ENCODE results near the gene PTPRK. TPM values are rescaled to one million over a fixed set of nuclear protein-coding genes. Genes with fewer than 3 reads are reported as not detected.

Gene PTPRK
- total and polyA plus RNA-seq, 2 of the 8 experiments (the other 6 are each of a cell fraction or from before 2014, with no cell fraction given) = 11.4 to 47.3 TPM

DNA sequence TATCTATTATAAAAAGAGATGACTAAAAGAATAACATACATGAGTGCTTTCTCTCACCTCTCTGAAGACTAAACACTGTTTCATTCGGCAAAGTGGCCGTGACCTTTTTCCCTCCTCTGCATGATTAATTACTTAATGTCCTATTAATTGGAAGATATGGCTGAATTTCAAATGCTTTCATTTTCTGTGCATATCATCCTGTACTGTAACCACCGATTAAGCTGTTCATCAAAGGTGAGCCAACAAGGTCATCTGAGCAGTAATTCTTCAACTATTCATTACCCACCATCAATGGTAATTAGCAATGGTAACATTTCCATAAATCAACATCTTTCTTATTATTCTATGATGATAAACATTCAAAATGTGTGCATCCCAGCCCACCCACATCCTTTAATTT, 125.2 kb downstream of the PTPRK start:
- Histone ChIP-seq H2BK120ac (replicated peaks; ENCODE audit: low read depth, low read length) (no peak overlapping the region), H2AK5ac (ENCODE audit: low read depth, low read length) (no peak overlapping the region), H3K27me3 (replicated peaks in 1 of 4; ENCODE audit: control insufficient read depth in 3 of 4, extremely low read depth in 1 of 4, insufficient read depth in 3 of 4, low read length in 3 of 4) (no peaks in the 10 kb centered on the region), H3K23ac (ENCODE audit: insufficient read length) (no peak overlapping the region), H3K79me1 (ENCODE audit: low read depth, low read length) (no peaks in the 10 kb centered on the region), H3K9ac (replicated peaks in 1 of 4; ENCODE audit: extremely low read depth in 1 of 4, low read depth in 3 of 4, low read length in 3 of 4) (no peak overlapping the region), H2BK12ac (ENCODE audit: low read depth, low read length) (no peak overlapping the region), H3K79me2 (ENCODE audit: control insufficient read depth in 1 of 2, insufficient read depth in 2 of 2, low read length in 2 of 2) (peaks cover 0 to 4% of the 10 kb centered on the region in 2 experiments; a peak in 1 of 4 replicates), H4K8ac (ENCODE audit: extremely low read depth, insufficient read depth, low read length) (no peak overlapping the region), H3K36me3 (ENCODE audit: control insufficient read depth in 2 of 4, insufficient read depth in 4 of 4, low read length in 3 of 4) (peaks cover 0 to 5% (median 0%) of the 10 kb centered on the region in 4 experiments; a peak in 1 of 8 replicates), H3K18ac (ENCODE audit: extremely low read depth, low read length) (no peak overlapping the region), H4K20me1 (replicated peaks in 1 of 2; ENCODE audit: control insufficient read depth in 1 of 2, insufficient read depth in 2 of 2, low read length in 2 of 2) (peaks cover 0 to 2% of the 10 kb centered on the region in 2 experiments), H3K4me3 (ENCODE audit: extremely low read depth in 1 of 4, insufficient read depth in 2 of 4, low read depth in 3 of 4, low read length in 4 of 4) (no peak overlapping the region), H3K23me2 (ENCODE audit: low read depth, low read length) (no peaks in the 10 kb centered on the region), H4K5ac (ENCODE audit: insufficient read length, low read depth, low read length) (no peak overlapping the region), H3K4me1 (replicated peaks in 1 of 4; ENCODE audit: control insufficient read depth in 3 of 4, insufficient read depth in 4 of 4, low read length in 3 of 4) (no peaks in the 10 kb centered on the region), H2BK20ac (ENCODE audit: low read length) (no peak overlapping the region), H3K4ac (replicated peaks; ENCODE audit: insufficient read length, low read depth, low read length) (no peak overlapping the region), H2BK15ac (ENCODE audit: low read length) (no peak overlapping the region), H3K56ac (replicated peaks; ENCODE audit: insufficient read length, low read depth, low read length) (no peak overlapping the region), H2BK5ac (ENCODE audit: low read depth, low read length) (no peak overlapping the region), H2AFZ (ENCODE audit: low read length) (no peak overlapping the region), H3K9me3 (ENCODE audit: insufficient read depth in 2 of 2, low read depth in 1 of 2, low read length in 1 of 2) (no peaks in the 10 kb centered on the region), H4K91ac (replicated peaks; ENCODE audit: insufficient read length, low read length) (no peak overlapping the region), H3K14ac (ENCODE audit: insufficient read length) (no peak overlapping the region), H3K27ac (ENCODE audit: low read depth, low read length) (no peak overlapping the region), H3K4me2 (ENCODE audit: insufficient read depth in 1 of 2, low read depth in 2 of 2, low read length in 2 of 2) (no peak overlapping the region)
- ChIA-PET POLR2A (ENCODE audit: partially characterized antibody) (no interaction called here), CTCF (ENCODE audit: partially characterized antibody) (no interaction called here)
- WGBS, 2 experiments (ENCODE audit: extremely low coverage in 1 of 2, insufficient coverage in 1 of 2, insufficient read length in 1 of 2, insufficient replicate concordance in 2 of 2, low coverage in 1 of 2, low lambda C conversion rate in 2 of 2, missing lambda C conversion rate in 1 of 2) = 85% methylated on average over 3 of the region's 3 CpGs; no CpG with 5 or more reads in 1 of the 2 experiments
- TF ChIP-seq RXRA (IDR thresholded peaks at IDR 0.05; ENCODE audit: insufficient read depth, low read depth, low read length) = no peak
- TF ChIP-seq, protein P1, sequence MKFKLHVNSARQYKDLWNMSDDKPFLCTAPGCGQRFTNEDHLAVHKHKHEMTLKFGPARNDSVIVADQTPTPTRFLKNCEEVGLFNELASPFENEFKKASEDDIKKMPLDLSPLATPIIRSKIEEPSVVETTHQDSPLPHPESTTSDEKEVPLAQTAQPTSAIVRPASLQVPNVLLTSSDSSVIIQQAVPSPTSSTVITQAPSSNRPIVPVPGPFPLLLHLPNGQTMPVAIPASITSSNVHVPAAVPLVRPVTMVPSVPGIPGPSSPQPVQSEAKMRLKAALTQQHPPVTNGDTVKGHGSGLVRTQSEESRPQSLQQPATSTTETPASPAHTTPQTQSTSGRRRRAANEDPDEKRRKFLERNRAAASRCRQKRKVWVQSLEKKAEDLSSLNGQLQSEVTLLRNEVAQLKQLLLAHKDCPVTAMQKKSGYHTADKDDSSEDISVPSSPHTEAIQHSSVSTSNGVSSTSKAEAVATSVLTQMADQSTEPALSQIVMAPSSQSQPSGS (IDR thresholded peaks at IDR 0.05; ENCODE audit: low read length) = no peak
- no peak for TF ChIP-seq GABPA (IDR thresholded peaks at IDR 0.05; ENCODE audit: borderline replicate concordance, insufficient read depth, low read length)
- no peak for TF ChIP-seq TCF12 (IDR thresholded peaks at IDR 0.05; ENCODE audit: low read depth, low read length)
- no peak for TF ChIP-seq BACH1 (IDR thresholded peaks at IDR 0.05; ENCODE audit: low read length)
- no peak for TF ChIP-seq BCL11A (IDR thresholded peaks at IDR 0.05; ENCODE audit: low read depth in 2 of 2, low read length in 2 of 2)
- no peak for TF ChIP-seq CHD2 (IDR thresholded peaks at IDR 0.05; ENCODE audit: low read length)
- TF ChIP-seq RAD21 (IDR thresholded peaks at IDR 0.05 in 1 of 2, conservative IDR thresholded peaks at IDR 0.05 in 1 of 2; ENCODE audit: low read depth in 2 of 2, low read length in 2 of 2) = no peak
- no peak for TF ChIP-seq CBX8 (IDR thresholded peaks at IDR 0.05; ENCODE audit: borderline replicate concordance, low read depth, low read length)
- no peak for TF ChIP-seq ASH2L (IDR thresholded peaks at IDR 0.05; ENCODE audit: low read length)
- no peak for TF ChIP-seq TAF1 (IDR thresholded peaks at IDR 0.05; ENCODE audit: low read depth, low read length)
- TF ChIP-seq CREB1 (IDR thresholded peaks at IDR 0.05) = no peak
- no peak for FAIRE-seq
- no peak for DNase-seq (ENCODE audit: low read depth in 1 of 2, low spot score in 2 of 2)
